ENCODE results near the gene TESK1. TPM values are rescaled to one million over a fixed set of nuclear protein-coding genes. Genes with fewer than 3 reads are reported as not detected.

Gene TESK1
- total and polyA plus RNA-seq, 5 donors = 25.0 to 35.3 (median 27.7) TPM

DNA sequence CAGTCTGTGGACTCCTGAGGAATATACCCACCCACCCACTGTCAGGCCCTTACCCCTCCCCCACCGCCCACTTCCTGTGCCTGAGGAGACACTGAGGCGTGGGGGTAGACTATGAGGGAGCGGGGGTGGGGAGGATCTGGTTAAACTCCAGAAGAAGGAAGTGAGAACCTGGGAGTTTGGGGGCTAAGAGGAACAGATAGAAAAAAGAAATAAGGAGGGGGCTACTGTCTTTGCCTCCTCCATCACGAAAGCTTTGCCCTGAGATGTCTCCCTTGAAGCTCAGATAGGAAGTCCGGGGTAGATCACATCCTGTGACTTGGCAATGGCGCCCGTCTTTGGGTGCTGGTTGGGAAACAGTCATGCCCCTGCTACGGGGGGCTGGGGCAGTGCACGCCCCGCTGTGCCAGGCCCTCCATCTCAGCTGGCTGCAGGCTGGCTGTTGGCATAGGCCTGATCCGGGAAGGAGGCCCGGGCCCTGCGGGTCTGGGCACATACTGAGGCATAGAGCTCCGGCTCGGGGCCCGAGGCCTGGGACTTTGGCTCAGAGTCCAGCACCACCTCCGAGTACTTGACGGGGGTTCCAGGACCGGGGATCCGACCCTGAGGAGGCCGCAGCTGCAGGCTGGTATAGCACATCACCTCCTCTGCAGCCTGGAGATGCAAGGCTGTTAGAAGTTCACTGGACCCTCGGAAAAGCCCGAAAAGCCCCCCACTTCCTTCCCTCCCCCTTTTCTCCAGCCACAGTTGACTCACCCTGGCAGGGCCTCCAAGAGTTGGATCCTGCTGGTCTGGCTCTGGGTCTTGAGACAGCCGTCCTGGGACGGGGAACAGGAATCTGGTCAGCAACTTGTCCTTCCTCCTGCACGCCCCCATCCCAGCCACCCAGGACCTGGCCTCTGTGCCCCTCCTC is 44.6 kb downstream of the TESK1 start:
- no peak overlapping the region for H3K4me3 ChIP-seq (ENCODE audit: low read length)
- H3K27me3 ChIP-seq (ENCODE audit: control insufficient read depth, insufficient read depth) = no peaks in the 10 kb centered on the region
- no peaks in the 10 kb centered on the region for H3K9me3 ChIP-seq (ENCODE audit: control insufficient read depth, low read length)
- ATAC-seq = peak in 1 of 2 donors; percentile 3
- 60% methylated on average over 26 of the region's 26 CpGs for WGBS
- peak; percentile 73 to 85 (median 83) for DNase-seq
- H3K4me1 ChIP-seq (ENCODE audit: control insufficient read depth, insufficient read depth, low read length) = peaks cover 4% of the 10 kb centered on the region
- peak overlapping the region; percentile 64 for H3K27ac ChIP-seq (ENCODE audit: low read length)
- intact Hi-C loops (cut with DNase I) = loop anchor here in 1 of 4 donors (10.0 kb wide), 1 partner anchor 175 kb away; the partner anchor contains the start of genes FAM221B and TMEM8B

DNA sequence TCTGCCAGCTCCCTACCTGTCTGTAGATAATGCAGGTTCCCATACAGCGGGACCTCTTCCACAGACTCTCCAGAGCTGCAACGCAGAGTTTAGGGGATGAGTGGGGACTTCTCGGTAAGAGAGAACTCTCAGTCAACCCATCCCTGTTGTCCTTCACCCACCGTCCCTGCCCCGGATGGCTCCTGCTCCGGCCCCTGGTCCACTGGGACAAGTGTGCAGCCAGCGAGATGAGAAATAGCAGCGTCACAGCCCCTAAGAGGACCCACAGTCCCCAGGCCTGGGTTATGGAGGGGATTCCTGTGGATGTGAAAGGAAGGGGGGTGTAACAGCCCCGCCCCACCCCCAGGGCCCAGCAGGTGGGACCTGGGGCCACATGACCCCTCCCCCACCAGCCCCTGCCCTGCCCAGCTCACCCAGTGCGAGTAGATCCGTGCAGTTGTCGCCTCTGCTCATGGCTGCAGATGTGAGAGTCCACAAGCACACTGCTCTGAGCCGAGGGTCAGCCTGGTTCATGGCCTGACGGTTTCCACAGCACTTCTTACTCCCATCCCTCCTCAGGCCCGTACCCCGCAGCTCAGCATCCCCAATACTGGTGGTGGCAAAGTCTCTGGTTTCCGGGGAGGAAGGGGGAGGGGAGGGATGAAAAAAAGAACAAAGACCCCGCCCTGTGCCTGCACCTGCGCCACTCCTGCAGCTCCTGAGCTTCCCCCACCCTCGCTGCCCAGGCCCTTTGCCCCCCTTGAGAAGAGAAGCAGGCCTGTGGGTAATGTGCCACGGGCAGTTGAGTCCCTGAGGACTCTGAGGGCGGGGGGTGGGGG is 45.5 kb downstream of the TESK1 start, which contains the start of gene SIT1:
Gene SIT1, minus strand, starts transcription at position 591 of the 818 bp plus-strand sequence. Its CDS starts 78 bp downstream, at position 513.
- WGBS = 62% methylated on average over 22 of the region's 22 CpGs
- peak within 1 kb of the TSS; percentile 64 for H3K27ac ChIP-seq (ENCODE audit: low read length)
- no peaks in the 10 kb centered on the region for H3K9me3 ChIP-seq (ENCODE audit: control insufficient read depth, low read length)
- H3K4me3 ChIP-seq (ENCODE audit: low read length) = no peak within 1 kb of the TSS
- ATAC-seq = no peak
- intact Hi-C loops (cut with DNase I) = no loop called here
- H3K27me3 ChIP-seq (ENCODE audit: control insufficient read depth, insufficient read depth) = no peaks in the 10 kb centered on the region
- H3K4me1 ChIP-seq (ENCODE audit: control insufficient read depth, insufficient read depth, low read length) = peaks cover 4% of the 10 kb centered on the region
- DNase-seq = peak in 1 of 3 donors; percentile 63

DNA sequence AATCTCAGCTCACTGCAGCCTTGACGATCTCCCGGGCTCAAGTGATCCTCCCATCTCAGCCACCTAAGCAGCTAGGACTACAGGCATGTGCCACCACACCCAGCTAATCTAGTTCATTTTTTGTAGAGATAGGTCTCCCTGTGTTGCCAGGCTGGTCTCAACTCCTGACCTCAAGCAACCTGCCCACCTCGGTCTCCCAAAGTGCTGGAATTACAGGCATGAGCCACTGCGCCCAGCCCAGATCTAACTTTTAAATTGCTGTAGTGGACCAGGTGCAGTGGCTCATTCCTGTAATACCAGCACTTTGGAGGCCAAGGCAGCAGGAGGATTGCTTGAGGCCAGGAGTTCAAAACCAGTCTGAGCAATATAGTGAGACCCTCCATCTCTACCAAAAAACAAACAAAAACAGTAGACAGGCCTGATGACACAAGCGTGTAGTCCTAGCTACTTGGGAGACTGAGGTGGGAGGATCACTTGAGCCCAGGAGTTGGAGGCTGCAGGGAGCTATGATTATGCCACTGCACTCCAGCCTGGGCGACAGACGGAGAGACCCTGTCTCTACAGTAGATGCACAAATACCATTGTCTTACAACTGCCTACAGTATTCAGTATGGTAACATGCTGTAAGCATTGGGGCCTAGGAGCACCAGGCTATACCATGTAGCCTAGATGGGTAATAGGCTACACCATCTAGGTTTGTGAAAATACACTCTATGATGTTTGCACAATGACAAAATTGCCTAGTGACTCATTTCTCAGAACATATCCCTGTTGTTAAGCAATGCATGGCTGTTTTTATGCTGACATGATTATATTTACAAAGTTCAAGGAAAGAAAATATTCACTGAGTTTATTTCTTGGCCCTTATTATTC is 47.1 kb downstream of the TESK1 start:
- Histone ChIP-seq H3K27ac (ENCODE audit: low read length) (no peak overlapping the region), H3K4me3 (ENCODE audit: low read length) (no peak overlapping the region), H3K4me1 (ENCODE audit: control insufficient read depth, insufficient read depth, low read length) (peaks cover 3% of the 10 kb centered on the region), H3K9me3 (ENCODE audit: control insufficient read depth, low read length) (no peaks in the 10 kb centered on the region), H3K27me3 (ENCODE audit: control insufficient read depth, insufficient read depth) (no peaks in the 10 kb centered on the region)
- DNase-seq (no peak), ATAC-seq (no peak)
- intact Hi-C loops (cut with DNase I) = no loop called here
- 80% methylated on average over 7 of the region's 7 CpGs for WGBS

DNA sequence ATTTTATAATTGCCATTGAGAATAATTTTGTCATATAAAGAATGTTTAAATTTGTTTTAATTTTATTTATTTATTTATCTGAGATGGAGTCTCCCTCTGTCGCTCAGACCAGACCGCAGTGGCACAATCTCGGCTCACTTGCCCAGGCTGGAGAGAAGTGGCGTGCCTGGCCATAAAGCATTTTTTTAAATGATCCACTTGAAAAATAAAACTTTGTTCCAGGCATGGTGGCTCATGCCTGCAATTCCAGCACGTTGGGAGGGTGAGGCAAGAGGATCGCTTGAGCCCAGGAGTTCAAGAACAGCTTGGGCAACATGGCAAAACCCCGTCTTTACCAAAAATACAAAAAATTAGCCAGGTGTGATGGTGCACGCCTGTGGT is 47.8 kb downstream of the TESK1 start:
- no peak overlapping the region for H3K27ac ChIP-seq (ENCODE audit: low read length)

DNA sequence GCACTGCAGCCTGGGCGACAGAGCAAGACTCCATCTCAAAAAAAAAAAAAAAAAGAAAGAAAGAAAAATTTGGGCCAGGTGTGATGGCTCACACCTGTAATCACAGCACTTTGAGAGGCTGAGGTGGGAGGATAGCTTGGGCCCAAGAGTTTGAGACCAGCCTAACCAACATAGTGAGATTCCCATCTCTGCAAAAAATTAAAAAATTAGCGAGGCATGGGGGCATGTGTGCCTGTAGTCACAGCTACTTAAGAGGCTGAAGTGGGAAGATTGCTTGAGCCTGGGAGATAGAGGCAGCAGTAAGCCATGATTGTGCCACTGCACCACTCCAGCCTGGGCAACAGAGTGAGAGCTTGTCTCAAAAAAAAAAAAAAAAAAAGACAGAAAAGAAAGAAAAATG is 48.5 kb downstream of the TESK1 start:
- Histone ChIP-seq H3K27me3 (ENCODE audit: control insufficient read depth, insufficient read depth) (no peaks in the 10 kb centered on the region), H3K4me1 (ENCODE audit: control insufficient read depth, insufficient read depth, low read length) (no peaks in the 10 kb centered on the region), H3K27ac (ENCODE audit: low read length) (no peak overlapping the region), H3K4me3 (ENCODE audit: low read length) (no peak overlapping the region), H3K9me3 (ENCODE audit: control insufficient read depth, low read length) (no peaks in the 10 kb centered on the region)
- WGBS = 91% methylated on average over 2 of the region's 2 CpGs
- ATAC-seq (no peak), DNase-seq (no peak)
- intact Hi-C loops (cut with DNase I) = no loop called here

More for the DNA sequence above, 47.8 kb downstream of the TESK1 start:
- H3K27me3 ChIP-seq (ENCODE audit: control insufficient read depth, insufficient read depth) = no peaks in the 10 kb centered on the region
- intact Hi-C loops (cut with DNase I) = no loop called here
- WGBS = 90% methylated on average over 8 of the region's 8 CpGs
- no peak overlapping the region for H3K4me3 ChIP-seq (ENCODE audit: low read length)
- H3K4me1 ChIP-seq (ENCODE audit: control insufficient read depth, insufficient read depth, low read length) = no peaks in the 10 kb centered on the region
- H3K9me3 ChIP-seq (ENCODE audit: control insufficient read depth, low read length) = no peaks in the 10 kb centered on the region
- ATAC-seq (no peak), DNase-seq (no peak)

DNA sequence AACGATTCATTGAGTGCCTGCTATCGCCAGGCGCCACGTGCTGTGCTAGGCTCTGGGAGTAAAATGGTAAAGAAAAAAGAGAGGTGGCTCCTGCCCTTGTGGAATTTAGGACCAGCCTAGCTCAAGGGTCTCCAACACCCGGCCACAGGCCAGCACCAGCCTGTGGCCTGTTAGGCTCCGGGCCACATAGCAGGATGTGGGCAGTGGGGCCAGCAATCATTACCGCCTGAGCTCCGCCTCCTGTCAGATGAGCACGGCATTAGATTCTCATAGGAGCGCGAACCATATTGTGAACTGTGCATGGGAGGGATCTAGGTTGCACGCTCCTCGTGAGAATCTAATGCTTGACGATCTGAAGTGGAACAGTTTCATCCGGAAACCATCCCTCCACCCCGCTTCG is 51.3 kb downstream of the TESK1 start:
- WGBS = 83% methylated on average over 17 of the region's 17 CpGs
- DNase-seq (no peak), ATAC-seq (no peak)
- no peak overlapping the region for H3K4me3 ChIP-seq (ENCODE audit: low read length)
- no peak overlapping the region for H3K27ac ChIP-seq (ENCODE audit: low read length)
- intact Hi-C loops (cut with DNase I) = loop anchor here in 1 of 4 donors (5.0 kb wide), 1 partner anchor 91 kb away; the partner anchor contains the start of genes GBA2 and RGP1
- no peaks in the 10 kb centered on the region for H3K27me3 ChIP-seq (ENCODE audit: control insufficient read depth, insufficient read depth)
- no peaks in the 10 kb centered on the region for H3K4me1 ChIP-seq (ENCODE audit: control insufficient read depth, insufficient read depth, low read length)
- no peaks in the 10 kb centered on the region for H3K9me3 ChIP-seq (ENCODE audit: control insufficient read depth, low read length)

- Histone ChIP-seq H3K9me3 (ENCODE audit: control insufficient read depth, low read length) (no peaks in the 10 kb centered on the region), H3K4me1 (ENCODE audit: control insufficient read depth, insufficient read depth, low read length) (no peaks in the 10 kb centered on the region), H3K27me3 (ENCODE audit: control insufficient read depth, insufficient read depth) (no peaks in the 10 kb centered on the region), H3K27ac (ENCODE audit: low read length) (peak overlapping the region; percentile 88), H3K4me3 (ENCODE audit: low read length) (peak overlapping the region; percentile 31)
- intact Hi-C loops (cut with DNase I) = loop anchor here in 1 of 4 donors (5.0 kb wide), 1 partner anchor 90 kb away; the partner anchor contains the start of genes GBA2 and RGP1
- WGBS = 30% methylated on average over 25 of the region's 25 CpGs
- DNase-seq (no peak), ATAC-seq (peak; percentile 11 to 34)
Measured at GRCh38 chr9:35656831-35657545, 51.9 kb downstream of the TESK1 start.

DNA sequence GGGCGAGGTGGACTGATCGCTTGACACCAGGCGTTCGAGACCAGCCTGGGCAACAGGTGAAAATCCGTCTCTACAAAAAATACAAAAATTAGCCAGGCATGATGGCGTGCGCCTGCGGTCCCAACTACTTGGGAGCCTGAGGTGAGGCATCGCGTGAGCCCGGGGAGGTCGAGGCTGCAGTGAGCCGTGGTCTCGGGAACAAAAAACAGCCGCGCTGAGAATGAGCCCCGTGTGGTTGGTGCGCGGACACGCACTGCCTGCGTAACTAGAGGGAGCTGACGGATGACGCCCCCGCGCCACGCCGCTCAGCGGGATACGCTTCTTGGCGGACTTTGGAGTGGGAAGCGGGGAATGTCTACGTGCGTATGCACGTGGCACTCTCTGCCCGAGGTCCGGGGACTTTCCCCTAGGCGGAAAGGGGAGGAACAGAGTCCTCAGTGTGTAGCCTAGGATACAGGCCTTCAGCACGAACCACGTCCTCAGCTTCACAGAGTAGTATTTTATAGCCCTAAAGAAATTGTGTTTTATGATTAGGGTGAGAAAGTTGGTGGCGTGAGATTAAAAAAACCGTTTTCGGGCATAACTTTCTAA is 52.6 kb downstream of the TESK1 start, which contains the start of gene RMRP:
Gene RMRP, minus strand, starts transcription at position 474 of the 591 bp plus-strand sequence.
- peak within 1 kb of the TSS; percentile 85 for H3K4me3 ChIP-seq (ENCODE audit: low read length)
- ATAC-seq (peak; percentile 97), DNase-seq (peak; percentile 98 to 99 (median 99))
- intact Hi-C loops (cut with DNase I) = loop anchor here in 1 of 4 donors (5.0 kb wide), 1 partner anchor 90 kb away; the partner anchor contains the start of genes GBA2 and RGP1
- H3K27ac ChIP-seq (ENCODE audit: low read length) = peak within 1 kb of the TSS; percentile 99
- no peaks in the 10 kb centered on the region for H3K4me1 ChIP-seq (ENCODE audit: control insufficient read depth, insufficient read depth, low read length)
- H3K9me3 ChIP-seq (ENCODE audit: control insufficient read depth, low read length) = no peaks in the 10 kb centered on the region
- WGBS = under 1% methylated on average over 42 of the region's 42 CpGs
- no peaks in the 10 kb centered on the region for H3K27me3 ChIP-seq (ENCODE audit: control insufficient read depth, insufficient read depth)

GRCh38 chr9:35658137-35658967 is 53.3 kb downstream of the TESK1 start, which contains the start of gene CCDC107:
CCDC107 (plus strand) TSS chr9:35658292; CDS start chr9:35658380, 88 bp downstream.
- under 1% methylated on average over 67 of the region's 67 CpGs for WGBS
- H3K27me3 ChIP-seq (ENCODE audit: control insufficient read depth, insufficient read depth) = no peaks in the 10 kb centered on the region
- no peaks in the 10 kb centered on the region for H3K4me1 ChIP-seq (ENCODE audit: control insufficient read depth, insufficient read depth, low read length)
- peak within 1 kb of the TSS; percentile 99 for H3K27ac ChIP-seq (ENCODE audit: low read length)
- intact Hi-C loops (cut with DNase I) = loop anchor here in 1 of 4 donors (5.0 kb wide), 1 partner anchor 89 kb away; the partner anchor contains the start of genes GBA2 and RGP1
- peak within 1 kb of the TSS; percentile 85 for H3K4me3 ChIP-seq (ENCODE audit: low read length)
- peak; percentile 84 to 86 for ATAC-seq
- H3K9me3 ChIP-seq (ENCODE audit: control insufficient read depth, low read length) = no peaks in the 10 kb centered on the region
- DNase-seq = peak; percentile 88 to 95 (median 95)
